Measurements from ENCODE around the gene EFL1.

- TF ChIP-seq POLR2A (IDR thresholded peaks at IDR 0.05): no peak
- TF ChIP-seq CTCF (IDR thresholded peaks at IDR 0.05): no peak
These were observed 121.6 kb downstream of the EFL1 start for GRCh38 chr15:82140886-82141285.

Data from heart left ventricle (tissue), 13 donors.